ENCODE results near the gene CNTFR. TPM values are rescaled to one million over a fixed set of nuclear protein-coding genes. Genes with fewer than 3 reads are reported as not detected.

CNTFR gene
- total RNA-seq, 2 donors from 2014 or later: 8.7 to 13.7 TPM

DNA sequence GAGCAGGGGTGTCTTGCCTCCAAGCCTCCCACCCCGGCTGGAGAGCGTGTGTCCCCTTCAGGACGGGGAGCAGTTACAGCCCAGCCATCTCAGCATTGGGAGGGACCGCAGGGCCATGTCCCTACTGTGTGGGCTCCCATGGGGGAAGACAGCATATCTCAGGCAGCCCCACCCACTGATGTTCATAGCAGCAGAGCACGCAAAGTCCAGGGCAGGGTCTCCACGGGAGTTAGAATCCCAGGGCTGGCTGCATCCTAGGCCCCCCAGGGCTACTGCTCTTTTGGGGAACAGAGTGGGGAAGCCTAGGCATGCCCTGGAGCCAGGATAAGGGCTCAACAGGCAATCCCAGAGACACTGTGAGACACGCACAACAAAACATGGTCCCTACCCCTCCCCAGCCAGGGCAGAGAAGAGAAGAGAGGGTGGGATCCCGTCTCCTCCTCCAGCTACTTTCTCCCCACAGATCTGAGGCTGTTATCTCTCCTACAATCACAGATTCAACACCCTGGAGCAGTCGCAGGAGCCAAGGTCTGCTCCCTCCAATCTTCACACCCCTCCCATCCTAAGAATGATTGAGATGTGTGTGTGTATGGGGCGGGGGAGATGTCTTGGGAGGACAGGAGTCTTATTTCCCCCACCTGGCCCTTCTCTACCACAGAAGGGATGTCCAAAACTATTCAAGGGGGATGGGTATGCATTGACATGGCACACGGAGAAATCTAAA is 3.4 kb downstream of the CNTFR start:
- no peak for ATAC-seq (ENCODE audit: insufficient number of reproducible peaks, low FRiP score, low read depth)
- H3K27me3 ChIP-seq (replicated peaks; ENCODE audit: insufficient read depth): peaks cover 16% of the 10 kb centered on the region

DNA sequence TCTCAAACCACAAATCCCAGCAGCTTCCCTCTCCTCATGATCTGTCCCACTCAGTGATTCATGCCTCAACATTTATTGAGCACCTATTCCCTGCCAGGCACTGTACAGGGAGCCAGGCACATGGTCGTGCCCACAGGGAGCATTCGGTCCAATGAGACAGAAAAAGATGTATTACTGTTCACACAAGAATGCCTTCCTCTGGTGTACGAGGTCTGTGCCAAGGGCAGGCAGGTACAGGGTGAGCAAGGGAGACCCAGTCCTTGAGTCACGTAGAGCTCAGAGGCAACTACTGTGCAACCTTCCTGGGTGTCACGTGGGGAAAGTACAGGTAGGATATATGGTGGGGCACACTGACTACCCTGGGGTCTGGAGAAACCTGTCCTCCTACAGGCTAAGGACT is 4.6 kb downstream of the CNTFR start:
- Histone ChIP-seq H3K4me3 (no peak overlapping the region), H3K27ac (no peak overlapping the region), H3K4me1 (ENCODE audit: control insufficient read depth in 1 of 2, low read depth in 2 of 2) (peaks cover 7 to 13% of the 10 kb centered on the region in 2 donors), H3K9me3 (no peaks in the 10 kb centered on the region), H3K36me3 (no peaks in the 10 kb centered on the region), H3K27me3 (replicated peaks; ENCODE audit: insufficient read depth) (peaks cover 16% of the 10 kb centered on the region)
- no peak for DNase-seq (ENCODE audit: low spot score)
- no peak for ATAC-seq (ENCODE audit: insufficient number of reproducible peaks, low FRiP score, low read depth)
- no peak for TF ChIP-seq CTCF (IDR thresholded peaks at IDR 0.05)

More for the DNA sequence above, 3.4 kb downstream of the CNTFR start:
- Histone ChIP-seq H3K4me3 (no peak overlapping the region), H3K27ac (no peak overlapping the region), H3K9me3 (no peaks in the 10 kb centered on the region), H3K4me1 (ENCODE audit: control insufficient read depth in 1 of 2, low read depth in 2 of 2) (peaks cover 16 to 25% of the 10 kb centered on the region in 2 donors), H3K36me3 (no peaks in the 10 kb centered on the region)
- no peak for TF ChIP-seq CTCF (IDR thresholded peaks at IDR 0.05)
- no peak for DNase-seq (ENCODE audit: low spot score)

DNA sequence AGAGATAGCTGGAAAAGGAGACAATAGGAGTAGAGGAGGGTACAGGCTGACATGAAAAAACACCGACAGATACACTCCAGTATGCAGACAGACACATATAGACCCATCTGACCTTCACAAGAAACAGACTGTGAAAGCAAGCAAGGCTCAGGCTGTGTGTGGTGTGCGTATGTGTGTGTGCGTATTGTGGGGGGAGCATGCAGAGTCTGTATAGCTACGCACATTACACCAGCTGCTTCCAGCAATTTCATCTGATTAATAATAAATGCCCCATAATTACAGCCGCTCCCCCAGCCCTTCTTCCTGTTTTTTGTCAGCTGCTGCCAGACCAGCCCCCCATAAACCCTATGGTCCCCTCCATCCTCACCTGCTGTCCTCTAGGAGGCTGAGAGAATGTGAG is 6.7 kb downstream of the CNTFR start:
- Histone ChIP-seq H3K9me3 (no peaks in the 10 kb centered on the region), H3K27ac (no peak overlapping the region), H3K4me3 (no peak overlapping the region), H3K36me3 (no peaks in the 10 kb centered on the region), H3K4me1 (ENCODE audit: control insufficient read depth in 1 of 2, low read depth in 2 of 2) (peaks cover 0 to 10% of the 10 kb centered on the region in 2 donors), H3K27me3 (replicated peaks; ENCODE audit: insufficient read depth) (peaks cover 12% of the 10 kb centered on the region)
- no peak for TF ChIP-seq CTCF (IDR thresholded peaks at IDR 0.05)
- ATAC-seq (ENCODE audit: insufficient number of reproducible peaks, low FRiP score, low read depth) (no peak), DNase-seq (ENCODE audit: low spot score) (no peak)

GRCh38 chr9:34581318-34581717 is 8.2 kb downstream of the CNTFR start:
- peaks cover 9% of the 10 kb centered on the region for H3K27me3 ChIP-seq (replicated peaks; ENCODE audit: insufficient read depth)
- DNase-seq (ENCODE audit: low spot score) (no peak), ATAC-seq (ENCODE audit: insufficient number of reproducible peaks, low FRiP score, low read depth) (no peak)

GRCh38 chr9:34580358-34580757 is 9.2 kb downstream of the CNTFR start:
- Histone ChIP-seq H3K4me1 (ENCODE audit: control insufficient read depth in 1 of 2, low read depth in 2 of 2) (peaks cover 0 to 10% of the 10 kb centered on the region in 2 donors), H3K27ac (no peak overlapping the region), H3K27me3 (replicated peaks; ENCODE audit: insufficient read depth) (peaks cover 9% of the 10 kb centered on the region)

More at GRCh38 chr9:34581318-34581717, 8.2 kb downstream of the CNTFR start:
- H3K36me3 ChIP-seq: no peaks in the 10 kb centered on the region
- no peak overlapping the region for H3K4me3 ChIP-seq
- peaks cover 0 to 10% of the 10 kb centered on the region in 2 donors for H3K4me1 ChIP-seq (ENCODE audit: control insufficient read depth in 1 of 2, low read depth in 2 of 2)
- H3K9me3 ChIP-seq: no peaks in the 10 kb centered on the region
- H3K27ac ChIP-seq: no peak overlapping the region
- no peak for TF ChIP-seq CTCF (IDR thresholded peaks at IDR 0.05)

More at GRCh38 chr9:34580358-34580757, 9.2 kb downstream of the CNTFR start:
- TF ChIP-seq CTCF (IDR thresholded peaks at IDR 0.05): no peak
- H3K36me3 ChIP-seq: no peaks in the 10 kb centered on the region
- H3K9me3 ChIP-seq: no peaks in the 10 kb centered on the region
- H3K4me3 ChIP-seq: no peak overlapping the region
- ATAC-seq (ENCODE audit: insufficient number of reproducible peaks, low FRiP score, low read depth) (no peak), DNase-seq (ENCODE audit: low spot score) (no peak)
